H9 (cell line): ENCODE results near the gene ERP27. TPM values are rescaled to one million over a fixed set of nuclear protein-coding genes. Genes with fewer than 3 reads are reported as not detected.

Experiments used
- DNase-seq: peaks from one replicate; pipeline ENCODE4 v3.0.0-alpha.2; 2017
- H2AFZ ChIP-seq: one replicate; pipeline ENCODE4 v1.6.1; 2013; ENCODE audit warnings: mild to moderate bottlenecking, low read length, control low read depth, moderate library complexity
- H2AK5ac ChIP-seq: 2 replicates; pipeline ENCODE4 v1.6.1; 2013; ENCODE audit warnings: low read length, control low read depth, mixed read lengths; ENCODE audit not compliant: insufficient read length
- H2BK120ac ChIP-seq: one replicate; pipeline ENCODE4 v1.6.1; 2013; ENCODE audit warnings: low read depth, mild to moderate bottlenecking, low read length, control low read depth, inconsistent platforms; ENCODE audit not compliant: poor library complexity, severe bottlenecking
- H2BK12ac ChIP-seq: 2 replicates; pipeline ENCODE4 v1.6.1; 2013; ENCODE audit warnings: low read length, control low read depth, mixed read lengths, low read depth; ENCODE audit not compliant: insufficient read length
- H2BK15ac ChIP-seq: 2 replicates; pipeline ENCODE4 v1.6.1; 2013; ENCODE audit warnings: low read depth, low read length, control low read depth
- H2BK20ac ChIP-seq: one replicate; pipeline ENCODE4 v1.6.1; 2013; ENCODE audit warnings: low read depth, mild to moderate bottlenecking, low read length, control low read depth, inconsistent platforms; ENCODE audit not compliant: poor library complexity, severe bottlenecking
- H2BK5ac ChIP-seq: 2 replicates; pipeline ENCODE4 v1.6.1; 2013; ENCODE audit warnings: low read length, control low read depth, mixed read lengths; ENCODE audit not compliant: insufficient read length
- H3K14ac ChIP-seq: 2 replicates; pipeline ENCODE4 v1.6.1; 2013; ENCODE audit warnings: low read length, control low read depth; ENCODE audit not compliant: insufficient read depth
- H3K18ac ChIP-seq: 2 replicates; pipeline ENCODE4 v1.6.1; 2013; ENCODE audit warnings: low read depth, mild to moderate bottlenecking, mixed read lengths, low read length, control low read depth; ENCODE audit not compliant: insufficient read length
- H3K23ac ChIP-seq: 2 replicates; pipeline ENCODE4 v1.6.1; 2013; ENCODE audit warnings: low read length, control low read depth, mixed read lengths, low read depth; ENCODE audit not compliant: insufficient read length
- H3K23me2 ChIP-seq: 2 replicates; pipeline ENCODE4 v1.6.1; 2013; ENCODE audit warnings: low read depth, mild to moderate bottlenecking, mixed read lengths, low read length, control low read depth; ENCODE audit not compliant: insufficient read length, poor library complexity, severe bottlenecking
- H3K27ac ChIP-seq: 2 replicates; pipeline ENCODE4 v1.5.1; 2013; ENCODE audit warnings: low read length, control low read depth, mixed read lengths, low read depth; ENCODE audit not compliant: insufficient read length
- H3K27me3 ChIP-seq: 2 replicates; pipeline ENCODE4 v1.6.1; 2013; ENCODE audit warnings: low read length, control low read depth, inconsistent platforms; ENCODE audit not compliant: insufficient read depth
- H3K4ac ChIP-seq: 2 replicates; pipeline ENCODE4 v1.6.1; 2013; ENCODE audit warnings: low read depth, mild to moderate bottlenecking, control low read depth, inconsistent platforms, low read length, moderate library complexity
- H3K4me1 ChIP-seq: 2 replicates; pipeline ENCODE4 v1.6.1; 2013; ENCODE audit warnings: low read length, control low read depth, inconsistent platforms; ENCODE audit not compliant: insufficient read depth
- H3K4me2 ChIP-seq: 2 replicates; pipeline ENCODE4 v1.6.1; 2013; ENCODE audit warnings: low read length, control low read depth, mixed read lengths; ENCODE audit not compliant: insufficient read length, insufficient read depth
- H3K56ac ChIP-seq: 2 replicates; pipeline ENCODE4 v1.6.1; 2013; ENCODE audit warnings: low read depth, mild to moderate bottlenecking, mixed read lengths, low read length, control low read depth; ENCODE audit not compliant: insufficient read length
- H3K79me1 ChIP-seq: 2 replicates; pipeline ENCODE4 v1.6.1; 2013; ENCODE audit warnings: low read depth, mild to moderate bottlenecking, moderate library complexity, low read length, control low read depth, inconsistent platforms; ENCODE audit not compliant: insufficient read depth, poor library complexity, severe bottlenecking
- H3K79me2 ChIP-seq: 2 replicates; pipeline ENCODE4 v1.6.1; 2013; ENCODE audit warnings: low read length, control low read depth, inconsistent platforms; ENCODE audit not compliant: insufficient read depth
- H3K9ac ChIP-seq: 2 replicates; pipeline ENCODE4 v1.6.1; 2013; ENCODE audit warnings: low read length, control low read depth, mixed read lengths; ENCODE audit not compliant: insufficient read length; ENCODE audit errors: extremely low read depth
- H3K9me3 ChIP-seq: one replicate; pipeline ENCODE4 v1.6.1; 2013; ENCODE audit warnings: low read depth, low read length, inconsistent platforms; ENCODE audit not compliant: control insufficient read depth
- H3T11ph ChIP-seq: one replicate; pipeline ENCODE4 v1.6.1; 2013; ENCODE audit warnings: mild to moderate bottlenecking, low read length, control low read depth, inconsistent platforms
- H4K20me1 ChIP-seq: one replicate; pipeline ENCODE4 v1.6.1; 2013; ENCODE audit not compliant: control insufficient read depth, insufficient read length, insufficient read depth
- H4K5ac ChIP-seq: 2 replicates; pipeline ENCODE4 v1.6.1; 2013; ENCODE audit warnings: low read depth, mild to moderate bottlenecking, mixed read lengths, low read length, control low read depth; ENCODE audit not compliant: insufficient read length
- H4K8ac ChIP-seq: replicated peaks from 2 replicates; pipeline ENCODE4 v1.6.1; 2013; ENCODE audit warnings: low read length, control low read depth, mixed read lengths, low read depth; ENCODE audit not compliant: insufficient read length
- H4K91ac ChIP-seq: 2 replicates; pipeline ENCODE4 v1.6.1; 2013; ENCODE audit warnings: low read depth, mild to moderate bottlenecking, moderate library complexity, mixed read lengths, low read length, control low read depth; ENCODE audit not compliant: insufficient read length
- H3K27ac Mint-ChIP-seq, 3 experiments: 2 replicates in 2 of 3; 3 replicates in 1 of 3; pipeline ENCODE4 v1.8.0; 2020 to 2021; ENCODE audit warnings: mixed read lengths in 3 of 3, mild to moderate bottlenecking in 1 of 3, moderate library complexity in 1 of 3
- H3K27me3 Mint-ChIP-seq: 2 replicates; pipeline ENCODE4 v1.8.0; 2021; ENCODE audit warnings: low read depth, mild to moderate bottlenecking, moderate library complexity, mixed read lengths
- H3K36me3 Mint-ChIP-seq, 3 experiments: 2 replicates in 2 of 3; 3 replicates in 1 of 3; pipeline ENCODE4 v1.8.0; 2020 to 2021; ENCODE audit warnings: low read depth in 3 of 3, mixed read lengths in 3 of 3; ENCODE audit not compliant: insufficient read depth in 1 of 3
- H3K4me1 Mint-ChIP-seq, 2 experiments: 2 replicates each; pipeline ENCODE4 v1.8.0; 2020; ENCODE audit warnings: mixed read lengths in 2 of 2
- H3K4me3 Mint-ChIP-seq, 2 experiments: 2 replicates in 1 of 2; 3 replicates in 1 of 2; pipeline ENCODE4 v1.8.0; 2020 to 2021; ENCODE audit warnings: mild to moderate bottlenecking in 2 of 2, mixed read lengths in 2 of 2, moderate library complexity in 1 of 2
- H3K9me3 Mint-ChIP-seq, 2 experiments: 2 replicates in 1 of 2; 3 replicates in 1 of 2; pipeline ENCODE4 v1.8.0; 2020; ENCODE audit warnings: mild to moderate bottlenecking in 2 of 2, mixed read lengths in 2 of 2, moderate library complexity in 1 of 2
- WGBS: extraction: QIAGEN DNeasy Blood & Tissue Kit; methylation state at CpG from one replicate; pipeline ENCODE4 v1.1.7; 2013; ENCODE audit warnings: missing lambda C conversion rate, low lambda C conversion rate, mixed read lengths; ENCODE audit not compliant: insufficient read length; ENCODE audit errors: extremely low coverage; 5-methylcytosine and 5-hydroxymethylcytosine counted together
- total RNA-seq: library from RNA; stranded (reverse); gene quantifications from 2 replicates; pipeline ENCODE4 v1.2.1, GENCODE V29; 2021
- TF ChIP-seq, protein P1 (sequence below): fragments of 200-600 bp; sonication (generic); conservative IDR thresholded peaks from 3 replicates; pipeline ENCODE4 v1.8.0; 2021; ENCODE audit warnings: antibody characterized with exemption, mild to moderate bottlenecking

The ERP27 gene
- total RNA-seq, 1 experiment from 2014 or later = not detected

GRCh38 chr12:14923944-14924343, 14.4 kb downstream of the ERP27 start:
- H2BK120ac ChIP-seq = no peak overlapping the region
- no peak overlapping the region for H3K18ac ChIP-seq
- H2BK15ac ChIP-seq = no peak overlapping the region
- H3K79me2 ChIP-seq = no peaks in the 10 kb centered on the region; the same call in 1 of the 2 replicates
- no peak overlapping the region for H3K4me2 ChIP-seq
- no CpG with 5 or more reads among the region's 2 CpGs for WGBS
- H4K20me1 ChIP-seq = no peaks in the 10 kb centered on the region
- no peak overlapping the region for H2BK5ac ChIP-seq
- no peak overlapping the region for H4K8ac ChIP-seq
- H2BK20ac ChIP-seq = no peak overlapping the region
- no peaks in the 10 kb centered on the region for H3K9me3 Mint-ChIP-seq
- no peak overlapping the region for H3K27ac ChIP-seq
- no peak overlapping the region for H3K4ac ChIP-seq
- H3K56ac ChIP-seq = no peak overlapping the region
- no peak overlapping the region for H3K4me3 Mint-ChIP-seq
- no peak overlapping the region for H3K9ac ChIP-seq
- H4K5ac ChIP-seq = no peak overlapping the region
- no peaks in the 10 kb centered on the region for H3K27me3 ChIP-seq
- H2BK12ac ChIP-seq = no peak overlapping the region
- H3K9me3 ChIP-seq = no peaks in the 10 kb centered on the region
- H3K27ac Mint-ChIP-seq = no peak overlapping the region
- no peak overlapping the region for H3K14ac ChIP-seq
- TF ChIP-seq, protein P1, sequence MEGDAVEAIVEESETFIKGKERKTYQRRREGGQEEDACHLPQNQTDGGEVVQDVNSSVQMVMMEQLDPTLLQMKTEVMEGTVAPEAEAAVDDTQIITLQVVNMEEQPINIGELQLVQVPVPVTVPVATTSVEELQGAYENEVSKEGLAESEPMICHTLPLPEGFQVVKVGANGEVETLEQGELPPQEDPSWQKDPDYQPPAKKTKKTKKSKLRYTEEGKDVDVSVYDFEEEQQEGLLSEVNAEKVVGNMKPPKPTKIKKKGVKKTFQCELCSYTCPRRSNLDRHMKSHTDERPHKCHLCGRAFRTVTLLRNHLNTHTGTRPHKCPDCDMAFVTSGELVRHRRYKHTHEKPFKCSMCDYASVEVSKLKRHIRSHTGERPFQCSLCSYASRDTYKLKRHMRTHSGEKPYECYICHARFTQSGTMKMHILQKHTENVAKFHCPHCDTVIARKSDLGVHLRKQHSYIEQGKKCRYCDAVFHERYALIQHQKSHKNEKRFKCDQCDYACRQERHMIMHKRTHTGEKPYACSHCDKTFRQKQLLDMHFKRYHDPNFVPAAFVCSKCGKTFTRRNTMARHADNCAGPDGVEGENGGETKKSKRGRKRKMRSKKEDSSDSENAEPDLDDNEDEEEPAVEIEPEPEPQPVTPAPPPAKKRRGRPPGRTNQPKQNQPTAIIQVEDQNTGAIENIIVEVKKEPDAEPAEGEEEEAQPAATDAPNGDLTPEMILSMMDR = no peak
- DNase-seq = no peak
- H3K4me1 Mint-ChIP-seq = peaks cover 3 to 4% of the 10 kb centered on the region in 2 experiments
- H3K4me1 ChIP-seq = no peaks in the 10 kb centered on the region
- no peaks in the 10 kb centered on the region for H3K23me2 ChIP-seq
- H4K91ac ChIP-seq = no peak overlapping the region
- no peak overlapping the region for H2AK5ac ChIP-seq
- H3K79me1 ChIP-seq = no peaks in the 10 kb centered on the region
- H3K27me3 Mint-ChIP-seq = no peaks in the 10 kb centered on the region
- no peak overlapping the region for H3K23ac ChIP-seq
- H3T11ph ChIP-seq = no peak overlapping the region
- H2AFZ ChIP-seq = no peak overlapping the region
- no peaks in the 10 kb centered on the region for H3K36me3 Mint-ChIP-seq
